ENCODE results near the gene DNAAF9.

The DNAAF9 gene

GRCh38 chr20:3371754-3372153 is 35.7 kb downstream of the DNAAF9 start:
- no peak for DNase-seq (ENCODE audit: low spot score)

- no peak for DNase-seq (ENCODE audit: low spot score)
These were observed 40.4 kb downstream of the DNAAF9 start for GRCh38 chr20:3367089-3367488.

GRCh38 chr20:3364323-3365013 is 43.0 kb downstream of the DNAAF9 start:
- DNase-seq (ENCODE audit: low spot score) = no peak

GRCh38 chr20:3360752-3361151 is 46.7 kb downstream of the DNAAF9 start:
- no peak for DNase-seq (ENCODE audit: low spot score)

GRCh38 chr20:3358676-3359340 is 48.7 kb downstream of the DNAAF9 start:
- DNase-seq (ENCODE audit: low spot score) = no peak
